B cell (primary cell): ENCODE data around the gene CYP2D6. TPM values are rescaled to one million over a fixed set of nuclear protein-coding genes. Genes with fewer than 3 reads are reported as not detected.

Experiments used
- ATAC-seq: fragments of 200-7000 bp; cut with Tn5 transposase; one replicate; pipeline ENCODE4 v1.10.0; 2021; ENCODE audit warnings: low read depth, mild to moderate bottlenecking, moderate number of reproducible peaks, moderate library complexity
- CTCF ChIA-PET: fragments of 350-600 bp; sonication (Branson Sonifier 250); formaldehyde crosslinking; loops from one replicate; lab custom pipeline; 2021; ENCODE audit warnings: antibody characterized with exemption, inconsistent platforms; lab: Charles Lee
- POLR2A ChIA-PET: fragments of 350-600 bp; sonication (Branson Sonifier 250); formaldehyde crosslinking; loops from one replicate; lab custom pipeline; 2021; ENCODE audit warnings: antibody characterized with exemption; lab: Charles Lee
- DNase-seq: peaks from one replicate; pipeline ENCODE4 v3.0.0; 2013
- H2AFZ ChIP-seq: 2 replicates; pipeline ENCODE4 v1.6.1; 2012; ENCODE audit warnings: mild to moderate bottlenecking, low read depth, low read length; ENCODE audit not compliant: insufficient read depth, poor library complexity, severe bottlenecking
- H3K27ac ChIP-seq, 2 donors: 1 replicate in 1 of 2; 2 replicates in 1 of 2; pipeline ENCODE4 v1.5.1; 2012 to 2013; ENCODE audit warnings: low read length in 2 of 2, mild to moderate bottlenecking in 2 of 2, moderate library complexity in 1 of 2
- H3K27me3 ChIP-seq, 4 experiments: fragments of 200-600 bp in 1 of 4; sonication (generic) in 1 of 4; replicated peaks in 1 of 4; 1 replicate in 2 of 4; 2 replicates in 2 of 4; pipeline versions ENCODE4 v1.6.1 to v1.7.0; 2013 to 2016; ENCODE audit warnings: low read length in 3 of 4, mild to moderate bottlenecking in 2 of 4, mixed read lengths in 1 of 4, moderate library complexity in 1 of 4; ENCODE audit not compliant: insufficient read depth in 4 of 4, control insufficient read depth in 3 of 4; ENCODE audit errors: control extremely low read depth in 1 of 4
- H3K36me3 ChIP-seq, 2 experiments: replicated peaks in 1 of 2; 1 replicate in 1 of 2; 2 replicates in 1 of 2; pipeline versions ENCODE4 v1.6.1 to v1.7.1; 2013; ENCODE audit warnings: low read length in 1 of 2; ENCODE audit not compliant: insufficient read depth in 2 of 2, control insufficient read depth in 1 of 2; ENCODE audit errors: control extremely low read depth in 1 of 2, extremely low read depth in 1 of 2
- H3K4me1 ChIP-seq, 2 donors: fragments of 200-600 bp in 1 of 2; sonication (generic) in 1 of 2; 1 replicate in 1 of 2; 2 replicates in 1 of 2; pipeline versions ENCODE4 v1.5.1 to v1.6.1; 2013 to 2017; ENCODE audit warnings: low read length in 2 of 2; ENCODE audit not compliant: control insufficient read depth in 2 of 2, insufficient read depth in 2 of 2
- H3K4me2 ChIP-seq: replicated peaks from 2 replicates; pipeline ENCODE3; 2012; ENCODE audit warnings: mild to moderate bottlenecking, low read depth, low read length; ENCODE audit not compliant: poor library complexity, severe bottlenecking
- H3K4me3 ChIP-seq, 5 experiments: fragments of 200-600 bp in 1 of 5; sonication (generic) in 1 of 5; 1 replicate in 3 of 5; 2 replicates in 2 of 5; pipeline versions ENCODE4 v1.5.1 to v1.7.0; 2011 to 2016; ENCODE audit warnings: low read length in 4 of 5, mild to moderate bottlenecking in 4 of 5, low read depth in 2 of 5, control low read depth in 1 of 5, moderate library complexity in 1 of 5; ENCODE audit not compliant: insufficient read depth in 1 of 5; ENCODE audit errors: control extremely low read depth in 1 of 5, extremely low read depth in 1 of 5
- H3K79me2 ChIP-seq: fragments of 200-600 bp; sonication (generic); one replicate; pipeline ENCODE4 v1.6.0; 2016; ENCODE audit warnings: low read length; ENCODE audit not compliant: control insufficient read depth, insufficient read depth
- H3K9ac ChIP-seq: fragments of 200-600 bp; sonication (generic); 2 replicates; pipeline ENCODE4 v1.6.1; 2017; ENCODE audit warnings: mild to moderate bottlenecking, low read length, moderate library complexity
- H3K9me3 ChIP-seq, 3 donors: one replicate each; pipeline versions ENCODE4 v1.6.1 to v1.7.1; 2013; ENCODE audit warnings: low read length in 2 of 3; ENCODE audit not compliant: control insufficient read depth in 2 of 3, insufficient read depth in 1 of 3; ENCODE audit errors: control extremely low read depth in 1 of 3
- H4K20me1 ChIP-seq: 2 replicates; pipeline ENCODE4 v1.6.0; 2012; ENCODE audit warnings: mild to moderate bottlenecking, low read length; ENCODE audit not compliant: insufficient read depth, control insufficient read depth, poor library complexity, severe bottlenecking
- H3K27ac Mint-ChIP-seq: one replicate; pipeline ENCODE4 v1.8.0; 2021; ENCODE audit warnings: mixed read lengths
- H3K27me3 Mint-ChIP-seq: one replicate; pipeline ENCODE4 v1.8.0; 2021; ENCODE audit warnings: mixed read lengths
- H3K4me1 Mint-ChIP-seq: one replicate; pipeline ENCODE4 v1.8.0; 2021; ENCODE audit warnings: mixed read lengths
- H3K4me3 Mint-ChIP-seq: one replicate; pipeline ENCODE4 v1.8.0; 2021; ENCODE audit warnings: mixed read lengths
- H3K9me3 Mint-ChIP-seq: one replicate; pipeline ENCODE4 v1.8.0; 2022; ENCODE audit warnings: mixed read lengths; ENCODE audit not compliant: insufficient read depth
- EZH2 ChIP-seq: IDR thresholded peaks from 2 replicates; pipeline ENCODE4 v1.6.1; 2012; ENCODE audit warnings: borderline replicate concordance, low read depth, mild to moderate bottlenecking, moderate library complexity, low read length; ENCODE audit not compliant: insufficient read depth, poor library complexity, severe bottlenecking
- WGBS: methylation state at CpG from one replicate; pipeline ENCODE4 v1.1.5; 2013; ENCODE audit warnings: missing lambda C conversion rate; ENCODE audit not compliant: insufficient coverage; 5-methylcytosine and 5-hydroxymethylcytosine counted together
- intact Hi-C: fragments of 100-400 bp; cut with micrococcal nuclease; formaldehyde crosslinking; loops from one replicate; pipeline ENCODE4 v1.10.0; 2022
- polyA plus RNA-seq: library from polyadenylated mRNA; depleted of rRNA; stranded (reverse); fragments of >200 nt; gene quantifications from 2 replicates; pipeline ENCODE4 v1.2.3, GENCODE V29; 2012
- total RNA-seq, 2 donors: library from RNA; stranded (reverse); fragments of 120-200 nt in 1 of 2; gene quantifications; 1 replicate in 1 of 2; 2 replicates in 1 of 2; pipeline versions ENCODE4 v1.2.3 to v1.2.4, GENCODE V29; 2013 to 2022
- TF ChIP-seq, protein P1 (sequence below): fragments of 200-600 bp; IDR thresholded peaks from one replicate; pipeline ENCODE4 v1.8.0; 2022; ENCODE audit warnings: antibody characterized with exemption, mild to moderate bottlenecking

CYP2D6 gene
- total and polyA plus RNA-seq, 2 donors (not counting 1 experiment from before 2014, with no cell fraction given) = 3.1 to 3.9 TPM

- H3K9me3 ChIP-seq = no peaks in the 10 kb centered on the region
- intact Hi-C loops = no loop called here
- no peak overlapping the region for H3K27ac Mint-ChIP-seq
- no peak overlapping the region for H2AFZ ChIP-seq
- H3K4me2 ChIP-seq = no peak overlapping the region
- peaks cover 28% of the 10 kb centered on the region for H3K4me1 Mint-ChIP-seq
- no peak overlapping the region for H3K9ac ChIP-seq
- ATAC-seq (no peak), DNase-seq (no peak)
- no CpG with 5 or more reads among the region's 2 CpGs for WGBS
- no peaks in the 10 kb centered on the region for H3K4me1 ChIP-seq
- H3K4me3 Mint-ChIP-seq = no peak overlapping the region
- no peaks in the 10 kb centered on the region for H3K27me3 ChIP-seq
- H3K4me3 ChIP-seq = no peak overlapping the region
- no peaks in the 10 kb centered on the region for H3K9me3 Mint-ChIP-seq
- peaks cover 24% of the 10 kb centered on the region for H3K79me2 ChIP-seq
- peaks cover 0 to 21% of the 10 kb centered on the region in 2 experiments for H3K36me3 ChIP-seq
- POLR2A ChIA-PET = interaction anchor here (0.7 kb wide), 1 partner anchor 85 kb away, joined by 4 read pairs; no protein-coding TSS in a partner anchor
- CTCF ChIA-PET = interaction anchor here (0.7 kb wide), 1 partner anchor 10 kb away, joined by 4 read pairs; no protein-coding TSS in a partner anchor
- H4K20me1 ChIP-seq = peaks cover 38% of the 10 kb centered on the region
- no peak overlapping the region for H3K27ac ChIP-seq
- TF ChIP-seq, protein P1, sequence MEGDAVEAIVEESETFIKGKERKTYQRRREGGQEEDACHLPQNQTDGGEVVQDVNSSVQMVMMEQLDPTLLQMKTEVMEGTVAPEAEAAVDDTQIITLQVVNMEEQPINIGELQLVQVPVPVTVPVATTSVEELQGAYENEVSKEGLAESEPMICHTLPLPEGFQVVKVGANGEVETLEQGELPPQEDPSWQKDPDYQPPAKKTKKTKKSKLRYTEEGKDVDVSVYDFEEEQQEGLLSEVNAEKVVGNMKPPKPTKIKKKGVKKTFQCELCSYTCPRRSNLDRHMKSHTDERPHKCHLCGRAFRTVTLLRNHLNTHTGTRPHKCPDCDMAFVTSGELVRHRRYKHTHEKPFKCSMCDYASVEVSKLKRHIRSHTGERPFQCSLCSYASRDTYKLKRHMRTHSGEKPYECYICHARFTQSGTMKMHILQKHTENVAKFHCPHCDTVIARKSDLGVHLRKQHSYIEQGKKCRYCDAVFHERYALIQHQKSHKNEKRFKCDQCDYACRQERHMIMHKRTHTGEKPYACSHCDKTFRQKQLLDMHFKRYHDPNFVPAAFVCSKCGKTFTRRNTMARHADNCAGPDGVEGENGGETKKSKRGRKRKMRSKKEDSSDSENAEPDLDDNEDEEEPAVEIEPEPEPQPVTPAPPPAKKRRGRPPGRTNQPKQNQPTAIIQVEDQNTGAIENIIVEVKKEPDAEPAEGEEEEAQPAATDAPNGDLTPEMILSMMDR = no peak
- TF ChIP-seq EZH2 = no peak
- H3K27me3 Mint-ChIP-seq = no peaks in the 10 kb centered on the region
Observed at GRCh38 chr22:42178910-42179519, 48.4 kb upstream of the CYP2D6 start.

GRCh38 chr22:42177891-42178336, 47.3 kb upstream of the CYP2D6 start:
- H3K9me3 Mint-ChIP-seq = no peaks in the 10 kb centered on the region
- Histone ChIP-seq H3K27me3 (no peaks in the 10 kb centered on the region), H3K9ac (no peak overlapping the region), H3K36me3 (peaks cover 0 to 21% of the 10 kb centered on the region in 2 experiments), H3K79me2 (peaks cover 18% of the 10 kb centered on the region), H3K4me3 (no peak overlapping the region), H3K27ac (no peak overlapping the region), H3K4me1 (peaks cover under 1 to 3% of the 10 kb centered on the region in 2 donors), H3K9me3 (no peaks in the 10 kb centered on the region), H2AFZ (no peak overlapping the region), H3K4me2 (no peak overlapping the region), H4K20me1 (peaks cover 34% of the 10 kb centered on the region)
- H3K27me3 Mint-ChIP-seq = no peaks in the 10 kb centered on the region
- intact Hi-C loops = no loop called here
- 71% methylated on average over 1 of the region's 5 CpGs for WGBS
- ChIA-PET POLR2A (no interaction called here), CTCF (interaction anchor here (2.2 kb wide), 1 partner anchor 266 kb away, joined by 6 read pairs; no protein-coding TSS in a partner anchor)
- TF ChIP-seq EZH2 = no peak
- TF ChIP-seq, protein P1 = no peak
- no peak overlapping the region for H3K27ac Mint-ChIP-seq
- DNase-seq (no peak), ATAC-seq (no peak)
- no peak overlapping the region for H3K4me3 Mint-ChIP-seq
- peaks cover 26% of the 10 kb centered on the region for H3K4me1 Mint-ChIP-seq
